HCT116 (cell line): ENCODE results near the gene RNU6-9. TPM values are rescaled to one million over a fixed set of nuclear protein-coding genes. Genes with fewer than 3 reads are reported as not detected.
A peak's percentile ranks its signal among the peaks of the same experiment; 100 is the strongest.

Experiments used
- ATAC-seq: fragments of 200-7000 bp; cut with Tn5 transposase; 2 replicates; pipeline ENCODE4 v1.9.1; 2020; ENCODE audit warnings: mild to moderate bottlenecking, moderate library complexity
- BruUV-seq: library from RNA; stranded (reverse); fragments of 400-500 nt; replicated peaks from 2 replicates; lab custom pipeline; 2021; lab: Mats Ljungman, UMichigan
- CTCF ChIA-PET: fragments of 300-600 bp; sonication (Branson Sonifier 250); formaldehyde crosslinking; loops from one replicate; lab custom pipeline; 2021; ENCODE audit warnings: antibody characterized with exemption; lab: Charles Lee
- POLR2A ChIA-PET: fragments of 300-600, 350-600 bp; sonication (Branson Sonifier 250); formaldehyde crosslinking; loops from one replicate; lab custom pipeline; 2021; ENCODE audit warnings: antibody characterized with exemption; lab: Charles Lee
- RAD21 ChIA-PET, 2 experiments: fragments of 300-600 bp; sonication (Branson Sonifier 250); formaldehyde crosslinking; loops; one replicate each; lab custom pipeline; 2023; ENCODE audit warnings: low total read pairs in 2 of 2; ENCODE audit not compliant: uncharacterized antibody in 2 of 2, unreplicated experiment in 2 of 2, low non-redundant PET in 1 of 2; lab: Charles Lee
- DNase-seq: peaks from one replicate; pipeline ENCODE4 v3.0.0-alpha.2; 2010; ENCODE audit warnings: low read depth, low spot score
- H2AFZ ChIP-seq: fragments of 200-600 bp; shearing (Covaris generic), sonication (generic); 2 replicates; pipeline ENCODE4 v1.6.1; 2017; ENCODE audit warnings: low read depth, mixed run types, mixed read lengths, antibody characterized with exemption, low read length; ENCODE audit not compliant: poor library complexity, severe bottlenecking
- H3K27ac ChIP-seq: 2 replicates; pipeline ENCODE4 v1.5.1; 2012; ENCODE audit warnings: low read depth, low read length
- H3K27me3 ChIP-seq: fragments of 200-600 bp; sonication (generic); 2 replicates; pipeline ENCODE4 v1.6.1; 2016; ENCODE audit warnings: mixed run types, low read length, mixed read lengths; ENCODE audit not compliant: insufficient read depth
- H3K36me3 ChIP-seq, 2 experiments: fragments of 200-500 bp in 1 of 2; fragments of 200-600 bp in 1 of 2; sonication (Bioruptor generic) in 1 of 2; sonication (generic) in 1 of 2; 2 replicates each; pipeline versions ENCODE4 v1.5.1 to v1.6.1; 2014 to 2016; ENCODE audit warnings: low read length in 2 of 2, inconsistent platforms in 1 of 2, mixed read lengths in 1 of 2, mixed run types in 1 of 2; ENCODE audit not compliant: insufficient read depth in 2 of 2, control insufficient read depth in 1 of 2
- H3K4me1 ChIP-seq, 2 experiments: fragments of 200-600 bp in 1 of 2; sonication (generic) in 1 of 2; 2 replicates each; pipeline versions ENCODE4 v1.5.1 to v1.6.1; 2012 to 2017; ENCODE audit warnings: low read length in 2 of 2, inconsistent platforms in 1 of 2, mild to moderate bottlenecking in 1 of 2, mixed read lengths in 1 of 2, mixed run types in 1 of 2, moderate library complexity in 1 of 2; ENCODE audit not compliant: insufficient read depth in 2 of 2, control insufficient read depth in 1 of 2
- H3K4me2 ChIP-seq: fragments of 200-600 bp; sonication (generic); 2 replicates; pipeline ENCODE4 v1.6.1; 2017; ENCODE audit warnings: mixed run types, low read length, mixed read lengths
- H3K4me3 ChIP-seq, 2 experiments: fragments of 200-600 bp in 1 of 2; sonication (generic) in 1 of 2; replicated peaks in 1 of 2; 2 replicates each; pipeline ENCODE4 v1.5.1; 2011 to 2016; ENCODE audit warnings: low read length in 2 of 2, control low read depth in 1 of 2, low read depth in 1 of 2, mild to moderate bottlenecking in 1 of 2, mixed read lengths in 1 of 2, mixed run types in 1 of 2
- H3K79me2 ChIP-seq: fragments of 200-600 bp; sonication (generic); 2 replicates; pipeline ENCODE4 v1.6.1; 2017; ENCODE audit warnings: mild to moderate bottlenecking, mixed run types, low read length, moderate library complexity, mixed read lengths; ENCODE audit not compliant: insufficient read depth
- H3K9ac ChIP-seq: fragments of 200-600 bp; sonication (generic); 2 replicates; pipeline ENCODE4 v1.6.1; 2016; ENCODE audit warnings: low read length, mixed read lengths
- H3K9me2 ChIP-seq: fragments of 200-600 bp; sonication (generic), shearing (Covaris generic); 2 replicates; pipeline ENCODE4 v1.6.1; 2017; ENCODE audit warnings: mixed run types, mild to moderate bottlenecking, moderate library complexity; ENCODE audit not compliant: insufficient read depth
- H3K9me3 ChIP-seq, 2 experiments: fragments of 200-500 bp in 1 of 2; fragments of 200-600 bp in 1 of 2; sonication (Bioruptor generic) in 1 of 2; sonication (generic) in 1 of 2; 2 replicates each; pipeline ENCODE4 v1.6.1; 2014 to 2017; ENCODE audit warnings: low read length in 2 of 2, mixed read lengths in 2 of 2, inconsistent platforms in 1 of 2, low read depth in 1 of 2, mild to moderate bottlenecking in 1 of 2, mixed run types in 1 of 2, moderate library complexity in 1 of 2; ENCODE audit not compliant: control insufficient read depth in 1 of 2, insufficient read depth in 1 of 2
- H4K20me1 ChIP-seq: fragments of 200-600 bp; sonication (generic), shearing (Covaris generic); 2 replicates; pipeline ENCODE4 v1.6.1; 2017; ENCODE audit warnings: mixed run types, mild to moderate bottlenecking, moderate library complexity; ENCODE audit not compliant: insufficient read depth
- CTCF ChIP-seq, 3 experiments: fragments of 200-600 bp in 1 of 3; sonication (generic) in 1 of 3; IDR thresholded peaks in 2 of 3; conservative IDR thresholded peaks in 1 of 3; 2 replicates each; pipeline ENCODE4 v1.5.1; 2012 to 2017; ENCODE audit warnings: low read depth in 2 of 3, low read length in 2 of 3, antibody characterized with exemption in 1 of 3, borderline replicate concordance in 1 of 3, control low read depth in 1 of 3, mild to moderate bottlenecking in 1 of 3, mixed read lengths in 1 of 3, mixed run types in 1 of 3, moderate library complexity in 1 of 3; ENCODE audit not compliant: insufficient read depth in 1 of 3
- EZH2phosphoT487 ChIP-seq: fragments of 200-600 bp; IDR thresholded peaks from 2 replicates; pipeline ENCODE4 v1.6.1; 2018; ENCODE audit warnings: antibody characterized with exemption, borderline replicate concordance
- POLR2A ChIP-seq: IDR thresholded peaks from 2 replicates; pipeline ENCODE4 v1.7.0; 2011; ENCODE audit warnings: borderline replicate concordance; ENCODE audit not compliant: insufficient read depth, insufficient read length; ENCODE audit errors: extremely low read depth
- YY1 ChIP-seq: IDR thresholded peaks from 2 replicates; pipeline ENCODE4 v1.6.1; 2011; ENCODE audit warnings: low read length, low read depth, moderate library complexity, mild to moderate bottlenecking; ENCODE audit not compliant: insufficient replicate concordance; ENCODE audit errors: extremely low read depth
- ZFX ChIP-seq: fragments of 450-650 bp; IDR thresholded peaks from 2 replicates; pipeline ENCODE4 v1.6.1; 2017
- intact Hi-C: fragments of 100-400 bp; cut with micrococcal nuclease; formaldehyde crosslinking; loops from 2 replicates; pipeline ENCODE4 v1.10.0; 2022
- total RNA-seq: library from RNA; stranded (reverse); gene quantifications from one replicate; pipeline ENCODE4 v1.2.1, GENCODE V29; 2021; ENCODE audit not compliant: unreplicated experiment

The RNU6-9 gene
- total RNA-seq, 1 experiment from 2014 or later: not detected

- Histone ChIP-seq H3K79me2 (no peaks in the 10 kb centered on the region), H3K9me2 (no peaks in the 10 kb centered on the region), H3K27ac (peak overlapping the region; percentile 96)
- TF ChIP-seq YY1 (no peak), CTCF (IDR thresholded peaks at IDR 0.05 in 2 of 3, conservative IDR thresholded peaks at IDR 0.05 in 1 of 3; ENCODE audit: borderline replicate concordance in 1 of 3, insufficient read depth in 1 of 3, low read depth in 2 of 3, low read length in 2 of 3) (no peak), EZH2phosphoT487 (no peak), POLR2A (no peak), ZFX (no peak)
- TF ChIP-seq, all 23 proteins: peak for 0
- DNase-seq (no peak), ATAC-seq (no peak)
- ChIA-PET CTCF (interaction anchor here (0.6 kb wide), 1 partner anchor 12 kb away, joined by 10 read pairs; no protein-coding TSS in a partner anchor), POLR2A (no interaction called here), RAD21 (interaction anchor here in 1 of 2 experiments (0.6 kb wide), 1 partner anchor 293 kb away, joined by 3 read pairs; no protein-coding TSS in a partner anchor)
- H3K27me3 ChIP-seq: no peaks in the 10 kb centered on the region
- no peaks in the 10 kb centered on the region for H3K9me3 ChIP-seq
- peak overlapping the region; percentile 83 for H3K9ac ChIP-seq
- H3K4me1 ChIP-seq: peaks cover 14 to 32% of the 10 kb centered on the region in 2 experiments
- H4K20me1 ChIP-seq: no peaks in the 10 kb centered on the region
- no peak overlapping the region for H2AFZ ChIP-seq
- intact Hi-C loops: loop anchor here (2.0 kb wide), 1 partner anchor 90 kb away; no protein-coding TSS in a partner anchor
- no peaks in the 10 kb centered on the region; a peak in 1 of 4 replicates for H3K36me3 ChIP-seq
- no TSS peak for BruUV-seq
- peak overlapping the region; percentile 88 for H3K4me2 ChIP-seq
- peak overlapping the region; percentile 71 to 78 for H3K4me3 ChIP-seq
These were observed 32.0 kb upstream of the RNU6-9 start for GRCh38 chr19:861141-861755.
